ENCODE measurements around the gene JMJD1C.

DNA sequence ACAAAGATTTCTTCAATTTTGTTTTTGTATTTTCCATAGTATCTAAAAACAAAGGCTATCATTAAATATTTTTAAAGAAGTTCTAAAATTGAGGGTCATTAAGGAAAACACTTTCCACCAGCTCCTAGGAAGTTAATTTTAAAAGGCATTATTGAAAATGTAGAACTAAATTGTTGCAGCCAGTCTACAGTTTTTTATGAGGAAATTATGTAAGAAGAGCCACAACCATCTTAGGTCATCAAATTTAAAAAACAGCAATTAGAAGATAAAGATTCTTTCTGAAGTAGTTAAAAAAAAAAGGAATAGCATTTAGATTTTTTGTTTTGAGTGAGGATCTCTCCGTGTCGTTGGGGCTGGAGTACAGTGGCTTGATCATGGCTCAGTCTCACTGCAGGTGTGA is 171.0 kb downstream of the JMJD1C start:
- TF ChIP-seq, protein P1, sequence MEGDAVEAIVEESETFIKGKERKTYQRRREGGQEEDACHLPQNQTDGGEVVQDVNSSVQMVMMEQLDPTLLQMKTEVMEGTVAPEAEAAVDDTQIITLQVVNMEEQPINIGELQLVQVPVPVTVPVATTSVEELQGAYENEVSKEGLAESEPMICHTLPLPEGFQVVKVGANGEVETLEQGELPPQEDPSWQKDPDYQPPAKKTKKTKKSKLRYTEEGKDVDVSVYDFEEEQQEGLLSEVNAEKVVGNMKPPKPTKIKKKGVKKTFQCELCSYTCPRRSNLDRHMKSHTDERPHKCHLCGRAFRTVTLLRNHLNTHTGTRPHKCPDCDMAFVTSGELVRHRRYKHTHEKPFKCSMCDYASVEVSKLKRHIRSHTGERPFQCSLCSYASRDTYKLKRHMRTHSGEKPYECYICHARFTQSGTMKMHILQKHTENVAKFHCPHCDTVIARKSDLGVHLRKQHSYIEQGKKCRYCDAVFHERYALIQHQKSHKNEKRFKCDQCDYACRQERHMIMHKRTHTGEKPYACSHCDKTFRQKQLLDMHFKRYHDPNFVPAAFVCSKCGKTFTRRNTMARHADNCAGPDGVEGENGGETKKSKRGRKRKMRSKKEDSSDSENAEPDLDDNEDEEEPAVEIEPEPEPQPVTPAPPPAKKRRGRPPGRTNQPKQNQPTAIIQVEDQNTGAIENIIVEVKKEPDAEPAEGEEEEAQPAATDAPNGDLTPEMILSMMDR (IDR thresholded peaks at IDR 0.05), result no peak
- no peak for TF ChIP-seq POLR2A (IDR thresholded peaks at IDR 0.05)
